A549 treated with DMSO at 1 μM for 4 hours (cell line): ENCODE measurements around the gene BANP. TPM values are rescaled to one million over a fixed set of nuclear protein-coding genes. Genes with fewer than 3 reads are reported as not detected.

Experiments
- total RNA-seq: library from RNA; stranded (reverse); fragments of 200-300 nt; extraction: Qiagen RNA extraction; gene quantifications from 5 replicates; pipeline ENCODE4 v1.2.3, GENCODE V29; 2022; ENCODE audit warnings: low read depth

Gene BANP
- total RNA-seq = 10.6 to 22.1 TPM (median 18.3 TPM) in 5 replicates

GRCh38 chr16:87950765-87951551, at the start of gene BANP:
Gene BANP, plus strand, starts transcription at chr16:87951434. Its CDS starts 23,682 bp downstream, at chr16:87975116.

GRCh38 chr16:87936375-87937230, 14.6 kb upstream of the BANP start, which contains the start of gene CA5A:
Gene CA5A, minus strand, starts transcription at chr16:87936529. Its CDS starts 79 bp downstream, at chr16:87936450.

Other genes starting within 250 kb of the BANP start
- 36.2 to 42.7 TPM (median 39.6 TPM) in 5 replicates for gene KLHDC4, start 185.4 kb upstream of the BANP start, total RNA-seq
- gene SLC7A5, start 81.9 kb upstream of the BANP start, total RNA-seq = 907 to 1,085 TPM (median 1,023 TPM) in 5 replicates
- not detected in 5 replicates for gene CA5A, start 14.9 kb upstream of the BANP start, total RNA-seq